Hematopoietic multipotent progenitor cell treated with erythropoietin and hydrocortisone succinate and interleukin-3 and kit ligand, for 8 days (in vitro differentiated cells): Measurements from ENCODE around the gene CTLA4.

Experiments used
- DNase-seq: peaks from one replicate; pipeline ENCODE4 v3.0.0-alpha.2; 2015

CTLA4 gene

DNA sequence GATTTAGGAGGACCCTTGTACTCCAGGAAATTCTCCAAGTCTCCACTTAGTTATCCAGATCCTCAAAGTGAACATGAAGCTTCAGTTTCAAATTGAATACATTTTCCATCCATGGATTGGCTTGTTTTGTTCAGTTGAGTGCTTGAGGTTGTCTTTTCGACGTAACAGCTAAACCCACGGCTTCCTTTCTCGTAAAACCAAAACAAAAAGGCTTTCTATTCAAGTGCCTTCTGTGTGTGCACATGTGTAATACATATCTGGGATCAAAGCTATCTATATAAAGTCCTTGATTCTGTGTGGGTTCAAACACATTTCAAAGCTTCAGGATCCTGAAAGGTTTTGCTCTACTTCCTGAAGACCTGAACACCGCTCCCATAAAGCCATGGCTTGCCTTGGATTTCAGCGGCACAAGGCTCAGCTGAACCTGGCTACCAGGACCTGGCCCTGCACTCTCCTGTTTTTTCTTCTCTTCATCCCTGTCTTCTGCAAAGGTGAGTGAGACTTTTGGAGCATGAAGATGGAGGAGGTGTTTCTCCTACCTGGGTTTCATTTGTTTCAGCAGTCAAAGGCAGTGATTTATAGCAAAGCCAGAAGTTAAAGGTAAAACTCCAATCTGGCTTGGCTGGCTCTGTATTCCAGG, at the start of gene CTLA4:
Gene CTLA4 (plus strand): TSS at position 211 of the 640 bp plus-strand sequence. CDS start 172 bp downstream, at position 383.
- DNase-seq: no peak

DNA sequence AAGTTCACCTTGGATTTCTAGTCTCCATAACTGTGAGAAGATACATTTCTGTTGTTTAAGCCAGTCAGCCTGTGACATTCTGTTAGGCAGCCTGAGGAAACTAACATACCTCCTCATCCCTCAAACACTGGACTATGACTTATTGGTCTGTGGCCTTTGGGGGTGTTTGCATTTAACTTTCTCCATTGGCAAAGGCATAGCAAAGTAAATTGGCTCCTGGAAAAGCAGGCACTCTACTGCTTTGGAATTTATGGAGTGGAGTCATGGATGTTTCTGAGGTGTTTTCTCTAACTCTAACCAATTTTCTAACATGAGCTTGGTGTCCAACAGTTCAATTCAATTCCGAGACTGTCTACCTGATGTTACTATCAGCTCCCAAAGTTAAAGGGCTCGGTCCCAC, 48.9 kb upstream of the CTLA4 start:
- DNase-seq: no peak

DNA sequence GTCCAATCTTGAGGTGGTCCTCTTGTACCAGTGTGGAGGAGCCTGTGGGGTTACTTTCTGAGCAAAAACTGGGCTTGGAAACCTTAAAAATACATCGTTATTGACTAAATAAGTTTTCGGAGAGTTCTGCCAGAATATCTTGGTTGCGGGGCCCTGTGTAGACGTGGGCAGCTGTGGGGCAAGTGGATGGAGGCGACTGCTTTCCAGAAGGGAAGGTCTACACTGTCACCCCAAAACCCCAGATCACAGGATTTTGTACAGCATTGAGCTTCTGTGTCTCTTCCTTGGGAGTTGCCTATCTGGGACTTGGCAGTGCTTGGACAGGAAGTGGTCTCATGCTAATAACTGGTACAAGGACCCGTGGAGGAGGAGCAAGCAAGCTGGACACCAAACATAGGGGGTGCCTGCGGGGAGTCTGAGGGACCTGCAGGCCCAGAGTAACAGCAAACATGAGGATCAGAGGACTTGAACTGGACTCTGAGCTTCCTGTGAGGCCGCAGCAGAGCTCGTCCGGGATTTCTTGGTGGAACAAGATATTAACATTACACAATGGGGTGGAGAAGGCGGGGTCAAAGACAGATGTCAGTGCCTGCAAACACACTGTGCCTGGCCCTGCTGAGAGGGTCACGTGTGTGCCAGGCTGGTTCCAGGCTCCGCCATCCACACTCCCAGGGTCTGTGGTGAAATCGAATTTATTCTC, 48.0 kb upstream of the CTLA4 start:
- DNase-seq: no peak

DNA sequence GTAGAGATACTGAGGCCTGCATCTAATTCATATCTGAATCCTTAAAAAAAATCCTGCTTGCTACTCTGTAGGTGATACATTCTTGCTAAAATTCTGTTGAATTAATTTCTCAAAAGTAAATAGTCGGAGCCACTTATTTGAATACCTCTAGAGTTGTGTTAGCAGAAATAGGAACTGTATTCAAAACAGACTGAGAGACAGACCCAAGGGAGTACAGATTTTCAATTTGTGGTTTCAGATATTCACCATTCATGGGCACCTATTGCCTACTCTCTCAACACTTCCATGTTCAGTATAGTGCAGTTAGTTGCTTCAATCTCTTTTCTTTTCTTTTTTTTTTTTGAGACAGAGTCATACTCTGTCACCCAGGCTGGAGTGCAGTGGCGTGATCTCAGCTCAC, 46.6 kb upstream of the CTLA4 start:
- no peak for DNase-seq

DNA sequence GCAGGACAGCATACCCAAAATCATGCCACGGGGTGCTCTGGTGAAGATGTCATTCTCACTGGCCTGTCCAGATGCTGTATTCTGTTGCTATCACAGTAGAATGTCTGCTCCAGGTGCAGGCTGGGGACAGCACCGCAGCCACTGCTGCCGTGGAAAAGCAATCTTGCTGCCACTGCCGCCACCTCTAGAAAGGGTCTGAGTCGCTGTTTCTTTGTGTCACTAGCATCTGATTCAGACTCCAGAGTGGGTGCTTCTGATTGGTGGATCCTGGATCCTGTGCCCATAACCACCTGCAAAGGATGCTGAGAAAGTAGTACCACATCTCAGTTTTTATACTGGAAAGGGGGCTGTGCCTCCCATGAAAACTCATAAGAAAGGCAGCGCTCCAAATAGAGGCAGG, 45.3 kb upstream of the CTLA4 start:
- no peak for DNase-seq

DNA sequence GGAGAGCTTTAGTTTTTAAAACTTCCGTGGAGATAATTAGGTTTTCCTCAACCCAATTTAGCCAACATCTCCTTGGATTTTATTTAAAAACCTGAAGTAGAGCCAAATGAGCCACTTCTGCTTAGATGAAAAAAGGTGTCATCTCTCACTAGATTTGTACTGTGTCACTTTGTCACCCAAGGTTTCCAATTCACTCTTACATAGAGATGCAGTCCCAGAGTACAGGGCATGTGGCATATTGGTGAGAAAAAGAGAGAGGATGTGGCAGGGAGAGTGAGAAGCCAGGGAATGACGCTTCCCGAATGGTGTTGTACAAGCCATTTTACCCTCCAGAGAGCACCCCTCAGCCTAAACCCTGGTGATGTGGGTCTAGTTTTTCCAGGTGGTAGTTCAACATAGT, 44.4 kb upstream of the CTLA4 start:
- DNase-seq: no peak

DNA sequence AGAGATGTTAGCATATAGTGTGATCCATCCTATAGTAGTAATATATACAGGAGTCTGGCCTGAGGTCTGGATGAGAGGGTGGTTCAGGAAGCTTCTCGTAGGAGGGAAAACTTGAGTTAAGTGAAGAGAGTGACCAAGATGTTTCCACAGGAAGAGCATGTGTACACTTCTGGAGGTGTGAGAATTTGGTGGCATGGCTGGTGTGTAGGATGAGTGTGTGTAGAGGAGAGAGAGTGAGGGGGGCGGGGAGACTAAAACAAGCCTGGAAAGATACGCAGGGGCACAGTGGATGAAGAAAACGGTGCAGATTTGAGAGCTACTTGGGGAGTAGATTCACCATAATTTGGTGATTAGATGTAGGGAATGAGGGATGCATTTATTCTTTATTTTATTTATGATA, 43.5 kb upstream of the CTLA4 start:
- no peak for DNase-seq

DNA sequence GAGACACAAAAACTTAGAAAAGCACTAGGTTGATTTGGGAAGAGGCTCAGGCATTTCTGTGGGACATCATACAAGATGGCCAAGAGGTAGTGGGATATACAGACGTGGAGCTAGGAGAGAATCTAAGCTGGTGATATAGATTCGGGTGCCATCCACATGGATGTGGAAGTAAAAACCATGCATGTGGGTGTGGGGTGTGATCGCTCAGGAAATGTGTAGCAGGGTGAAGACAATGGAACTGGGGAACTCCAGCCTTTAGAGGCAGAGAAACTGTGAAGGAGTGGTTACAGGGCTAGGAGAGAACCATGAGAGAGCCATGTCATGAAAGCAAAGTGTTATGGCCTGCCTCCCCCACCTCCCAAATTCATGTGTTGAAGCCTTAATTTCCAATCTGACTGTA, 43.0 kb upstream of the CTLA4 start:
- DNase-seq: no peak

DNA sequence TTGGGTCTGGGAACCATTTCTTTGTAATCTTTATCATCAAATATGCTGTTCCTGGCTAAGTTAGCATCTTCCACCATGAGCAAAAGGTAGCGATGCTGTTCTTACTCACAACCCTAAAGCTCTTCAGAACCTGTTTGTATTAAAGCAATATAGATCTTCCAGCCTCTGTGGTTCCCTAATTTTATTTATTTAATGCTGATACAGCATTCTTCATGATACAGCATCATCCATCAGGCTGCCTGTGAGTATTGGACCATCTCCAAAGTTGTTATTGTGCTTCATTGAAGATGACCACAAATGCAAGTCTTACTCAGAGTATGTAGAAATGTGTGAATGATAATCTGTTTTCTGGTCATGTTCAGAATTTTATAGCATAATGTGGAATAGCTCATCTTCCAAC, 40.9 kb upstream of the CTLA4 start:
- DNase-seq: no peak

DNA sequence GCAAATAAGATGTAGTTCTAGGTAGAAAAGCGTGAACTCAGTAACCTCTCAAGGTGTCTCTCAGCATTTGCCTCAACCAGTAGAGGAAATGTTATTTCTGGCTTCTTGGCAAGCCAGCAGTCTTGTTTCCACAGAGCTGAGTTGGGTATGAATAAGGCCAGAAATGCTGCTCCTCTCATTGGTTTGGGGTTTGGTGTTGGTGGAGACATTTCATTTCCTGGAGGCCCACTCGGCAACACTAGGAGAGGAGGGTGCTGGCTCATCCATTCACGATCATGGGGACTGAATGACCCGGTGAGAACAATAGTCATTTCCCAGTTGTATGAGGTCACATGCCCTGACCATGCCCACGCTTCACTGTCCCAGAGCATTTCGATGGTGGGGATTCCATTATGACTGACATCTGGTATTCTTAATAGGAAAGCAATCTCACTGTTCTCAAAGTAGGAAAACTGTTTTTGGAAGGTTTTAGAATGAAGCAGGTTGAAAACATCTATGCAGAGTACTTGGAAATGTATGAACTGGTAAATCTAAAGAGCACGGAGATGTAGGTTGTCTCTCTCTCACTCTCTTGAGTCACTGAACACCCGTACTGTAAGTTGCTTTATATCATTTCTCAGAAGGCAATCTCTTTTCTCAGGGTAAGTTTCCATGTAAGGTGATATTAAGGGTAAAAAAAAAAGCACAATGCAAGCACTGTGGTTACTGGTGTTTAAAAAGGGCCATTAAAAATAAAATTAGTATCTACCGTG, 37.1 kb upstream of the CTLA4 start:
- no peak for DNase-seq

DNA sequence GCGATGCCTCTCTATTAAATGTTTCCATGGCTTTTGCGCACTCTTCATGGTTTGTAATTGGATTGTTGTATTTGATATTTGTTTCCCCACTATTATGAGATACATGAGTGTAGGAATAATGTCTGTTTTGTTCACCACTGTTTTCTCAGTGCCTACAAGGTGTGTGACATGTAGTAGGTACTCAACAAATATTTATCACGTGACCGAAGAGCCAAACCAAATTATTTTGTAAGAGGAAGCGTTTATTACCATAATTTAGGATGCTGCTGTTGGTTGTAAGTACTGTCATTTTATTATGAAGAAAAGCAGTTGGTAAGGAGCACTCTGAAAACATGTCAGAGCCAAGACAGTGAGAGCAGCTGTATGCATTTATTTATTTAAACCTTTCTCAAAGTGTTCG, 32.2 kb upstream of the CTLA4 start:
- DNase-seq: no peak

DNA sequence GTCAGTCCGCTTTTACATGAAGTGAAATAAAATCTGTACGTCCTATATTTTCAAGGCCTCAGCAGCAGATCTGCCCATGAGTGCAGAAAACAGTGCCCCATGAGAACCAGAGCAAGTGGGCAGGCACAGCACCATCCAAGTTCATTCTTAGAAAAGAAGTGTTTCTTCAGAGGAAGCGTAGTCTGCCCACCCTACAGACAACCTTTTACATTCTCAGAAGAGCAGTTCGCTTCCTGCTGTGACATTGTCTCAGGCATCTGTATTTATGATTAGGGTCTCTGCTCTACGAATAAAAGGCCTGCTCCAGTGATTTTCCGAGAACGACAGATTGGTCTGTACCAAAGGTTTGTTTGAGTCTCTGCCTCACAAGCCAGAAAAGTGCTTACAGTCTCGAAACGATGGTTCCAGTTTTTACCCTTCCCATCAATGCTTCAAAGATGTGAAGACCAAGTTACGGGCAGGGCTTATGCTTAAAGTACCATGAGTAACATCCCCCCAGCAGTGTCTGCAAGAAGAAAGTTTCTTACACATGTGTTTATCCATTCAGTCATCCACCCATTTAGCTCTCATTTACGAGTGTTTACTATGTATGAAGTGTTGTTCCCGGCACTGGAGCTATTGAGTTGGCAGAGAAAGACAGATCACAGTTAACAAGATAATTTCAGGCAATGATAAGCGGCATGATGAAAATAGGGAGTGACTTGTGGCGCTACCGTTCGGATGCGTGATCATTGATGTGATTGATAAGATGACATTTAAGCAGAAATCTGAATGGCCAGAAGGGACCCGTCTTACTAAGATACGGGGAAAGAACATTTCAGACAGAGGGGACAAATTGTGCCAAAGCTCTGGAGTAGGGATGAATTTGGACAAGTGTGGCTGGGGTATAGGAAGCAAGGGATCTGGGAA, 31.4 kb upstream of the CTLA4 start:
- no peak for DNase-seq

DNA sequence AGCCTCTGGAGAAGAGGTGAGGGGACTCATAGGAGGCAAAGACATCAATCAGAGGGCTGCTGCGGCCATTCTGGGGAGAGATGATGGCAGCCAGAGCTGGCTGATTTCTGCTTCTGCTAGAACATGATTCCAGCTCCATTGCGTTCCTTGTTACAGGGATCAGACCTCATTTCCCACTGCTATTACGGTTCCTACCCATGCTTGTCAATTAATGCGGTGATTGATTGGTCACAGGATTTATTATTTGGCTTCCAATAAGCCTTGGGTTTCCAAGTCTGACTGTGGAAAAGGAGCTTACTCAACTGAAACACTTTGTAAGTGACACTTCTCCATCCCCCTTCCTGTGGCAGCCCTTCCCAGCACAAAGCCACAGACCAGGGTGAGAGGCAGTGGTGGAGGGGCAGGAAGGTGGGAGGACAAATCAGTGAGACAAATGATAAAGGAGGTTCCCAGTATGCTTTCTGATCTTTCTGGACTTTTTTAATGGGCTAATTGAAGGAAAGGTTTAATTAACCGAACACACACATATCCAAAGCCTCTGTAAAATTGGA, 26.8 kb upstream of the CTLA4 start:
- no peak for DNase-seq

DNA sequence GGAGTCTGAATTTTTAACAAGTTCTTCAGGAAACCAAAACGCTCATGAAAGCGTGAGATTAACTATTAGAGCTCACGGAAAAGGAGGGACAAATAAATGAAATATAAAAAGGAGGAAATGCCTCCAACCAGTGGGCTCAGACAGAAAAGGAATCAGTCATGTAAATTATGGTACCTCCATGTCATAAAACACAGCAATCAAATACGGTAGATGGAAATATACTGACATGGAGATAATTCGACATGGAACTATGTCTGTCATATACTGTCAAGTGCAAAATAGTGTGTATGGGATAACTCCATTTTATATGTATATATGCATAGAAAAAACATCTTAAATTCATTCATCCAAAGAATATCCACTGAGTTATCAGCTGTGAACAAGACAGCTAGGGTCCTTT, 25.9 kb upstream of the CTLA4 start:
- no peak for DNase-seq

DNA sequence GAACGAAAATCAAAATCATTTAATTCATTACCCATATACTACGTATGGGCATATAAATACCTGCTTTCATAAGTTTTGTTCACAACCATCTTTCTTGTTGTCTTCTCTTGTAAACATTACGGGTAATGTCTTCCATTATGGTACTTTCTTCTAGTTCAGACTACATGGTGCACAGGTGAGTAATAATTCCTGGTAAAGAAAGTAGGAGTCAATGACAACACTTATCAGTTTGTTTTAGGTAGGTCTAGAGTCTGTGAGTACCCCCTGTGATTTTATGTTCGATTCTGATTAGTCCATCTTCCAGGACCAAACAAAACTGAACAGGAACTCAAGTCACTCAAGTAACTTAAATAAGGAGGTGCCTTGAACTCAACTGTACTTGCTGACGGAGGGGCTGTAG, 25.2 kb upstream of the CTLA4 start:
- DNase-seq: no peak

DNA sequence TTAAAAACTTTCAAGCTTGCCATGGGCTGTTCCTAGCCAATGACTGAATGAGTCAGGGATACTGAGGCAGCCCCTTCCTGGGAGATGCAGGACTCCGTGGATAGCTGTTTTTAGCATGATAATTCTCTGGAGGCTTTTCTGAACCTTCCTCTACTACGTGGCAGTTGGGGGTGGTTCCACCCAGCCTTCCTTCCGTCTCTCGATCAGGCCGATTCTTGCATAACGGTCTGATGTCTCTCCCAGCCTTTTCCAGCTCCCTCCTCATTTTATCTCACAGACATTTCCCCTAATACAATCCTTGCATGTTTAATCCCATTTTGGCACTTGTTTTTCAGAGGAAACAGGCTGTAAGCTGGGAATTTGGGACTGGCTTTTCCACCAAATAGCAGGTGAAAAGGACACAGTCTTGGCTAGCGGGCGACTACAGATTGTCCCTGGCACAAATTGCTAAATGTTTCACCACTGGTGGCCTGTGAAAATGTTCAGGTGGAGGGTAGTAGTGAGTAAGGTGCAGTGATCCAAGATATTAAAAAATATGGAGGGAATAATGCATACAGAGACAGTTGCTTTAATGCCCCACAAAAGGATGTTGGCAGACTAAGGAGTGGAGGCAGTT, 21.0 kb upstream of the CTLA4 start:
- no peak for DNase-seq

DNA sequence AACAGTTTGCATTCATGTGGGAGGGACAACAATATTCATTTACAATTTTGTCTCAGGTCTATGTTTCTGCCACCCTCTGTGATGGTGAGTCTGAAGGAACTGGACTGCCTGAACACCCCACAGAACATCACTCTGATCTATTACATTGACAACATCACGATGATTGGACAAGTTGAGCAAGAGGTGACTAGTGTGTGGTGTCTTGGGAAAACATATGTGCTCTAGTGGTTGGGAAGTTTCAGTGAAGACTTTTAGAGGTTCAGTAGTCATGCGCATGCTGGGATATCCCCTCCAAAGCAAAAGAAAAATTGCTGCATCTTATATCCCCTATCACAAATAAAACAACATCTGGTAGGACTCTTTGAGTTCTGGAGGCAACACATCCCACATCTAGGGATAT, 18.6 kb upstream of the CTLA4 start:
- no peak for DNase-seq

DNA sequence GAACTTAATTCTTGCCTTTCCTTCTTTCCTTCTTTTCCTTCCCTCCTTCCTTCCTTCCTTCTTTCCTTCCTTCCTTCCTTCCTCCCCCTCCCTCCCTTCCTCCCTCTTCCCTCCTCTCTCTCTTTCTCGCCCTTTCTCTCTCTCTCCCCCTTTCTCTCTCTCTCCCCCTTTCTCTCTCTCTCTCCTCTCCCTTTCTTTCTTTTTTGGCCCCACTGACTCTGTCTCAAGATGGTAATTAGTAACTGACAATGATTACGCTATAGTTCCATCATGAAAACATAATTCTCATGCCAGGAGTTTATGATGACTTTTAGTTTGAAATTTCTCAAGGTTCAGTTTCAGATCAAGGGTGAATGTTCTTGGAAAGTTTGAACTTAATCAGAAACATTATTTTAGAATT, 14.8 kb upstream of the CTLA4 start:
- no peak for DNase-seq

DNA sequence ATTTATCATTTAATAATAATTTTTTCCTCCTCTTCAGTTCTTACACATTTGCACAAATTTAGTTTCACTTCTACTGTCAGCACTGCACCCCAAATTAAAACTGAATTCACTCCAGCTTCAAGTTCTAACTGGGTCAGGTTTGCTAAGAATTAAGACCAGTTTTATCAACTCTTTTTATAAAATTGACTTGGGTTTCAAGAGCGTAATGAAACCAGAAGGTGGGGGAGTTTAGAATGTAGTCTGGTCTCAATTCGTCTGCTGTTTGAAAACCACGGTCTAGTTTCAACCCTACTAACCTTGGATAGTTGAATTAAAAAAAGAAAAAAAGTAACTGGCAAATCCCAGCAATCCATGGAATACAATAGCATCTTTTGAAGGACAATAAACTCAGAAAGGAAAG, 14.3 kb upstream of the CTLA4 start:
- DNase-seq: no peak

DNA sequence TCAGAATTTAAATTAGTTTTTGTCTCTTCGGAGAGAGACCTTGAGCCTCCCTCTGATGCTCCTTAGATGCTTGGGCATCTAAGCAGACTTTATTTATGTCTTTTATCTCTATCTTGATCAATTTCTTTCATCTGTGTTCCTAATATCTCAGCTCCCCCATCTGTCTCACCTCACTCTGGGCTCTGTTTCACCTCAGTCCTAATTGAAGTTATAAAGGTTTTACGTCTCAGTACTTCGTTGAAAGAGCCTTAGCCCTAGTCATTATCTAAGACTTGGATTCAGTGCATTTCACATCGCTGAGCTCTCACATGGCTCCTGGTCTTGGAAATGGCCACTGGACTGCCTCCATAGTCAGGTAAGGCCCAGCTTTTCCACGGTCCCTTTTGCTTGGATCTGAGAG, 13.8 kb upstream of the CTLA4 start:
- no peak for DNase-seq

DNA sequence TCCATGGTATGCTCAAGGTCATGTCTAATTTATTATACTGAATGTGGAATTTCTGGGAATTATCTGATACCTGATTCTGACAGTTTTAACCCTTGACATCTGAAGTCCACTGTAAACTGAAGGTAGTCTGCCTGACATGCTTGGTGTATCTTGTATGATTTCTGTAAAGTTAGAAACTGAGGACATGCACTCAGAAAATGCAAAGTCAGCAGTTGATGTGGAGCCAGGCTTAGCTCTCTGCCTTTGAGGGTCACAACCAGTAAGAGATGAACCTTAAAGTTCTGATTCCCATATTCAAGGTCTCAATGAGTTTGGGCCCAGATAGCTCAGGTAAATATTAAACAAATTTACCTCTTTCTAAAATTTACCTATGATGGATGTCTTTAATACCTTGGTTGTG, 12.3 kb upstream of the CTLA4 start:
- DNase-seq: no peak

DNA sequence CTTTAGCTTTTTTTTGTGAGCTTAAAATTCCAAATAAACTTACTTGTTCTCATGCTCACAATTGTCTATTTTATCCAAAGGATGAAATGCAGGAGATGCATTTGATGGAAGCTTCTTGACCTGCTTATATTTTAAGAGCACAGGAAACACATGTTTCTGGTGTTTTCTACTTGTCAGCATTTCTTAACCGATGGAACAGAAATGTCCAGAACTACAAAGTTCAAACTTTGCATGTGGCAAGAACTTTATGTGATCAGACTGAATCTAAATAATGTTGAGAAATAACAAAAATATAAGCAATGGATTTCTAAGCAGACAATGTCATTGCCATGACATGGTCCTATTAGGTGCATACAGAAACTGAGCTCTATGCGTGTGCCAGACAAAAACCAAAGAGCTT, 9.9 kb upstream of the CTLA4 start:
- DNase-seq: no peak

DNA sequence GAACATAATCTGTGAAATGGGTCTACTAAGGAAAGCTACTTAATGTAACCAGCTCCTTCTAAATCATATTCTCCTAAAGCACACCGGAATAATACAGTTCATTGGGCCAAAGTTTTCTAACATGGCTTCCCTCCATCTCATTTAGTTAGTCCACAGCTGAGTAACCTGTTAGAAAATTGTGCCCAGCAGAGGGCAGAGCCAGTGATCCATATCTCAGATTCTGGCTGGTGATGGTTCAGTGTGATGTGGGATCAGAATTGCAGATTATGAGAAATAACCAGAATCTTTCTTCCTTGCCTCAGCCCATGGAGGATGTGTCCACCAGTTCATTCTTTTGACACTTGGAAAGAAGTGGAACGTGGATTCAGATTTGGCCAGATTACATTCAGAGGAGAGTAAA, 9.4 kb upstream of the CTLA4 start:
- DNase-seq: no peak
